ENCODE measurements around the gene CTDSP2. TPM values are rescaled to one million over a fixed set of nuclear protein-coding genes. Genes with fewer than 3 reads are reported as not detected.

The CTDSP2 gene
- total and polyA plus RNA-seq, 2 donors (not counting 3 experiments of a cell fraction or from before 2014, with no cell fraction given) = 142 to 146 TPM

DNA sequence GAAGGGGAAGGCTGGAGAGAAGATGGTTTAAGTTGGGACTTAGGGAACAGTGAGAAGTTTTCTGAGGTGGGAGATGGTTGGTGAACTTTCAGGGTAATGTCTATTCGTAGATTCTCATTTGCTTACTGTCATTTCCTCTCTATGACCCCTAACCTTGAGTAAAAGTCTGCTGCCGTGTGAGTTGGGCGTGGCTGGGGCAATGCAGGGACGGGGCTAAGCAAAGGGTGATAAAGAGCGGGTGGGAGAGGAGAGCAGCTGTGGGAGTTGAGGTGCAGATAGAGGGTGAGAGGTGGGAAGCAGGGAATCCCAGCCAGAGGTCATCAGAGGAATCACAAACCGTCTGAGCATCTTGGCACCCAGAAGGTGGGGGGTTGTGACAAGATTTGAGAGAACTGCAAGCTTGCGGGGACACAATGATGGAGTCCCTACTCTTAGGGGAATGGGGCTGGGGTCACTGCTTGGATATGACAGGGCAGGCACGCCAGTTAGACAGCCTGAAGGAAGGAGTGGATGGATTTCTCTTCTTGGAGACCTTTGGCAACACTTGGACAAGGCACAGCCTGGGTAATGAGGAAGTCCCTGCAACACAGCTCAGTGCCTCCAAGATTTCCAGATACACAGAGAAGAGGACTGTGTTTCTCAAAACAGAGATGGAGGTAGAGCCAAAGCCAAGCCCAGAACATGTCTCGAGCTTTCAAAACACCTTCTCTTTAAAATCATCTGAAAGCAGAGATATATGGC, 45.9 kb upstream of the CTDSP2 start:
- H3K79me2 ChIP-seq (ENCODE audit: control insufficient read depth, insufficient read depth, low read length) = no peaks in the 10 kb centered on the region
- CTCF ChIA-PET = interaction anchor here (1.1 to 7.5 kb wide), 2 partner anchors 16 to 58 kb away, joined by 3 to 139 read pairs; no protein-coding TSS in a partner anchor
- DNase-seq (ENCODE audit: low read depth, low spot score) (no peak), FAIRE-seq (no peak)
- H3K27me3 ChIP-seq (ENCODE audit: control insufficient read depth in 2 of 2, insufficient read depth in 2 of 2, low read length in 2 of 2) = no peaks in the 10 kb centered on the region
- H2AFZ ChIP-seq (ENCODE audit: low read depth, low read length) = no peak overlapping the region
- intact Hi-C loops (cut with micrococcal nuclease) (no loop called here), dilution Hi-C loops (cut with MboI; ENCODE audit: extremely low pct_ligation_motif_present, low sequenced_read_pairs) (no loop called here)
- H3K36me3 ChIP-seq (ENCODE audit: control insufficient read depth in 2 of 2, extremely low read depth in 1 of 2, insufficient read depth in 2 of 2, low read length in 2 of 2) = no peaks in the 10 kb centered on the region
- H3K9me1 ChIP-seq (replicated peaks; ENCODE audit: control insufficient read depth, extremely low read depth, insufficient read depth, low read length) = no peaks in the 10 kb centered on the region
- peaks cover 39% of the 10 kb centered on the region for H3K4me1 ChIP-seq (ENCODE audit: control insufficient read depth, extremely low read depth, insufficient read depth, low read length)
- H3K27ac ChIP-seq (ENCODE audit: insufficient read depth, low read depth, low read length) = no peak overlapping the region
- H3K9me3 ChIP-seq (replicated peaks; ENCODE audit: control insufficient read depth, insufficient read depth, low read length) = no peaks in the 10 kb centered on the region
- no peak overlapping the region for H3K4me2 ChIP-seq (ENCODE audit: insufficient read depth, low read length)
- H3K4me3 ChIP-seq (replicated peaks in 1 of 3; ENCODE audit: insufficient read depth in 1 of 3, low read depth in 1 of 3, low read length in 3 of 3) = no peak overlapping the region
- BruUV-seq (replicated peaks) = no TSS peak
- TF ChIP-seq FOS (IDR thresholded peaks at IDR 0.05; ENCODE audit: borderline replicate concordance, insufficient read depth, low read length) (no peak), JUN (IDR thresholded peaks at IDR 0.05; ENCODE audit: borderline replicate concordance, insufficient read depth, insufficient read length, low read depth) (no peak), EZH2 (IDR thresholded peaks at IDR 0.05; ENCODE audit: borderline replicate concordance, low read depth, low read length, severe bottlenecking) (no peak), MYC (IDR thresholded peaks at IDR 0.05; ENCODE audit: low read depth, low read length) (no peak), POLR2AphosphoS5 (IDR thresholded peaks at IDR 0.05; ENCODE audit: insufficient read depth, low read depth, low read length) (no peak), GATA2 (IDR thresholded peaks at IDR 0.05; ENCODE audit: insufficient read depth, insufficient read length, low read depth, low read length) (no peak), POLR2A (IDR thresholded peaks at IDR 0.05; ENCODE audit: low read depth, low read length) (no peak), MAX (IDR thresholded peaks at IDR 0.05; ENCODE audit: insufficient read depth, insufficient read length) (no peak)
- TF ChIP-seq, protein P1, sequence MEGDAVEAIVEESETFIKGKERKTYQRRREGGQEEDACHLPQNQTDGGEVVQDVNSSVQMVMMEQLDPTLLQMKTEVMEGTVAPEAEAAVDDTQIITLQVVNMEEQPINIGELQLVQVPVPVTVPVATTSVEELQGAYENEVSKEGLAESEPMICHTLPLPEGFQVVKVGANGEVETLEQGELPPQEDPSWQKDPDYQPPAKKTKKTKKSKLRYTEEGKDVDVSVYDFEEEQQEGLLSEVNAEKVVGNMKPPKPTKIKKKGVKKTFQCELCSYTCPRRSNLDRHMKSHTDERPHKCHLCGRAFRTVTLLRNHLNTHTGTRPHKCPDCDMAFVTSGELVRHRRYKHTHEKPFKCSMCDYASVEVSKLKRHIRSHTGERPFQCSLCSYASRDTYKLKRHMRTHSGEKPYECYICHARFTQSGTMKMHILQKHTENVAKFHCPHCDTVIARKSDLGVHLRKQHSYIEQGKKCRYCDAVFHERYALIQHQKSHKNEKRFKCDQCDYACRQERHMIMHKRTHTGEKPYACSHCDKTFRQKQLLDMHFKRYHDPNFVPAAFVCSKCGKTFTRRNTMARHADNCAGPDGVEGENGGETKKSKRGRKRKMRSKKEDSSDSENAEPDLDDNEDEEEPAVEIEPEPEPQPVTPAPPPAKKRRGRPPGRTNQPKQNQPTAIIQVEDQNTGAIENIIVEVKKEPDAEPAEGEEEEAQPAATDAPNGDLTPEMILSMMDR (IDR thresholded peaks at IDR 0.05; ENCODE audit: extremely low read depth in 1 of 2, insufficient read depth in 1 of 2, low read depth in 1 of 2, low read length in 2 of 2) = no peak
- H3K9ac ChIP-seq (replicated peaks; ENCODE audit: extremely low read depth, insufficient read depth, low read length) = no peak overlapping the region
- POLR2A ChIA-PET = no interaction called here
- H4K20me1 ChIP-seq (replicated peaks; ENCODE audit: control insufficient read depth, extremely low read depth, insufficient read depth, low read length) = no peaks in the 10 kb centered on the region
